CD8-positive, alpha-beta memory T cell (primary cell): ENCODE measurements around the gene YY1. TPM values are rescaled to one million over a fixed set of nuclear protein-coding genes. Genes with fewer than 3 reads are reported as not detected.
"Not testable (repeated sequence)": the region's sequence is repeated elsewhere in the genome, so short reads cannot be mapped to it uniquely, and the experiment has no call there.

ENCODE experiments used
- CTCF ChIA-PET: fragments of 350-600 bp; sonication (Branson Sonifier 250); formaldehyde crosslinking; loops from one replicate; lab custom pipeline; 2021; ENCODE audit warnings: antibody characterized with exemption; lab: Charles Lee
- POLR2A ChIA-PET: fragments of 350-600 bp; sonication (Branson Sonifier 250); formaldehyde crosslinking; loops from one replicate; lab custom pipeline; 2021; ENCODE audit warnings: antibody characterized with exemption; lab: Charles Lee
- DNase-seq, 5 donors: peaks; one replicate each; pipeline versions ENCODE4 v3.0.0 to v3.0.0-alpha.2; 2020 to 2022; ENCODE audit warnings: mixed read lengths in 1 of 5
- H3K27ac ChIP-seq: one replicate; pipeline ENCODE4 v1.7.0; 2013; ENCODE audit warnings: low read depth, mild to moderate bottlenecking, low read length, moderate library complexity
- H3K27me3 ChIP-seq: 2 replicates; pipeline ENCODE4 v1.7.0; 2013; ENCODE audit warnings: low read length, mild to moderate bottlenecking; ENCODE audit not compliant: insufficient read depth, poor library complexity, severe bottlenecking
- H3K36me3 ChIP-seq: 2 replicates; pipeline ENCODE4 v1.7.0; 2013; ENCODE audit warnings: mild to moderate bottlenecking, low read length, moderate library complexity; ENCODE audit not compliant: insufficient read depth
- H3K4me1 ChIP-seq: 2 replicates; pipeline ENCODE4 v1.7.0; 2013; ENCODE audit warnings: mild to moderate bottlenecking, low read length, moderate library complexity; ENCODE audit not compliant: insufficient read depth
- H3K4me3 ChIP-seq: 2 replicates; pipeline ENCODE4 v1.7.0; 2013; ENCODE audit warnings: mild to moderate bottlenecking, low read length
- H3K9me3 ChIP-seq: 2 replicates; pipeline ENCODE4 v1.7.0; 2013; ENCODE audit warnings: mild to moderate bottlenecking, low read length
- H3K27ac Mint-ChIP-seq, 8 donors: one replicate each; pipeline ENCODE4 v1.8.0; 2020 to 2021; ENCODE audit warnings: mixed read lengths in 8 of 8, mild to moderate bottlenecking in 6 of 8, inconsistent platforms in 3 of 8, moderate library complexity in 3 of 8
- H3K27me3 Mint-ChIP-seq, 2 donors: one replicate each; pipeline ENCODE4 v1.8.0; 2020 to 2021; ENCODE audit warnings: mixed read lengths in 2 of 2, mild to moderate bottlenecking in 1 of 2, moderate library complexity in 1 of 2
- H3K36me3 Mint-ChIP-seq, 3 donors: one replicate each; pipeline ENCODE4 v1.8.0; 2020 to 2021; ENCODE audit warnings: mixed read lengths in 3 of 3, inconsistent platforms in 1 of 3, mild to moderate bottlenecking in 1 of 3
- H3K4me1 Mint-ChIP-seq, 3 donors: one replicate each; pipeline ENCODE4 v1.8.0; 2020 to 2021; ENCODE audit warnings: mixed read lengths in 3 of 3, inconsistent platforms in 1 of 3, mild to moderate bottlenecking in 1 of 3
- H3K4me3 Mint-ChIP-seq, 7 donors: one replicate each; pipeline ENCODE4 v1.8.0; 2020 to 2021; ENCODE audit warnings: mixed read lengths in 7 of 7, mild to moderate bottlenecking in 6 of 7, moderate library complexity in 4 of 7, inconsistent platforms in 2 of 7
- H3K9me3 Mint-ChIP-seq, 5 donors: one replicate each; pipeline ENCODE4 v1.8.0; 2020 to 2022; ENCODE audit warnings: mixed read lengths in 5 of 5, mild to moderate bottlenecking in 3 of 5, moderate library complexity in 2 of 5, inconsistent platforms in 1 of 5
- polyA plus RNA-seq: library from polyadenylated mRNA; unstranded; fragments of 300-500 nt; fragmentation: Illumina TruSeq; gene quantifications from one replicate; pipeline ENCODE4 v1.2.3, GENCODE V29; 2021
- total RNA-seq, 2 experiments: library from RNA; stranded (reverse); gene quantifications; one replicate each; pipeline ENCODE4 v1.2.3, GENCODE V29; 2021

YY1 gene
- total and polyA plus RNA-seq, 3 experiments from 2014 or later = 24.2 to 116 (median 109) TPM

DNA sequence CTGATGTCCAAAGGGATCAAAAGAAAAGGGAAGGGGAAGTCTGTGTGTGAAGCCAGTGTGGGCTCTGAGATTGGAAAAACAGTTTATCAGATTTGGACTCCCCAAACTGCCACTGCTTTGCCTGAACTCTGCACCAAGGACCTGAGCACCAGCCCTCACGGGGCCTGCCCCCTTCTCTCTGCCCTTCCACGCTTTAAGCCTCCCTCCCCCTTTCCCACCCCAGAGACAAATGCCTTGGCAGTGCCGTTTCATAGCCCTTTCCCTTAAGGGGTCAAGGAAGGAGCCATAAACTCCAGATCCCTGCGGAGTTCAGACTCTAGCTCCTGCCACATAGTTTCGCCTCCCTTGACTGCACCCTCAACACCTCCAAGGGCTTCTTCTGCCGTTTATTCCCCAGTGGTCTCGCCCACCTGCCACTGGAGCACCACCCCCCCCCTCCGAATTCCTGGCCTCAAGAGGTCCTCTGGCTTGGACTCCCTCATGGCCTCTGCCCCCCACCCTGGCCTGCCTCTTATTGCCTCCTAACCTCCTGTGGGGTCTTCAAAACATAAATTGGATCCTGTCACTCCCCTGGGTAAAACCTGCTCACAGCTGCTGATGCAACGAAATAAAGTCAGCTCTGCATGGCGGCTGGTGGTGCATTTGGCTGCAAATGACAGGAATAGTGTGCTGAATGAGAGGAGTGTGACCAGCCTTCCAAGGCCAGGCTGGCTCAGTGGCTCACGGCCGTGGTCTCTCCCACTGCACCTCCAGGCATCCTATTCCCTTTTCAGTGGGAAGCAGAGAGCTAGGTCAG lies 48.5 kb downstream of the YY1 start:
- peak overlapping the region in 3 of 8 donors; percentile 61 to 83 (median 65) for H3K27ac Mint-ChIP-seq
- H3K36me3 ChIP-seq = no peaks in the 10 kb centered on the region
- POLR2A ChIA-PET = no interaction called here

DNA sequence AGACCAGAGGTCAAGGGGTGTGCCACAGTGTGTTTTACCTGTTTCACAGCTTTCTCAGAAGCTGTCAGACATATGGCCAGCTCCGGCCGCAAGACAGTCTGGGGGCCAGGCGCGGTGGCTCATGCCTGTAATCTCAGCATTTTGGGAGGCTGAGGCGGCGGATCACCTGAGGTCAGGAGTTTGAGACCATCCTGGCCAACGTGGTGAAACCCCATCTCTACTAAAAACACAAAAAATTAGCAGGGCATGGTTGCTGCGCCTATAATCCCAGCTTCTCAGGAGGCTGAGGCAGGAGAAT lies 49.0 kb downstream of the YY1 start:
- H3K9me3 ChIP-seq, H3K36me3 Mint-ChIP-seq, DNase-seq, H3K27me3 Mint-ChIP-seq, H3K36me3 ChIP-seq, H3K27me3 ChIP-seq, H3K4me3 Mint-ChIP-seq, H3K9me3 Mint-ChIP-seq, H3K4me3 ChIP-seq, POLR2A ChIA-PET, H3K27ac ChIP-seq: not testable (repeated sequence)
- peak overlapping the region in 1 of 8 donors; percentile 83 for H3K27ac Mint-ChIP-seq
- CTCF ChIA-PET = interaction anchor here (1.7 kb wide), 1 partner anchor 9 kb away, joined by 5 read pairs; no protein-coding TSS in a partner anchor
- peaks cover 8 to 14% (median 9%) of the 10 kb centered on the region in 3 donors for H3K4me1 Mint-ChIP-seq
- peaks cover 11% of the 10 kb centered on the region for H3K4me1 ChIP-seq

More for the DNA sequence above, 48.5 kb downstream of the YY1 start:
- Histone ChIP-seq H3K4me1 (peaks cover 11% of the 10 kb centered on the region), H3K27ac (no peak overlapping the region), H3K4me3 (no peak overlapping the region), H3K9me3 (no peaks in the 10 kb centered on the region), H3K27me3 (no peaks in the 10 kb centered on the region)
- CTCF ChIA-PET = interaction anchor here (1.5 to 1.7 kb wide), 2 partner anchors 9 to 304 kb away, joined by 4 to 5 read pairs; no protein-coding TSS in a partner anchor
- no peaks in the 10 kb centered on the region for H3K27me3 Mint-ChIP-seq
- H3K4me3 Mint-ChIP-seq = peak overlapping the region in 1 of 7 donors; percentile 75
- DNase-seq = peak in 1 of 5 donors; percentile 36
- peaks cover 8 to 19% (median 11%) of the 10 kb centered on the region in 3 donors for H3K4me1 Mint-ChIP-seq
- peaks cover 0 to 3% (median 0%) of the 10 kb centered on the region in 3 donors for H3K36me3 Mint-ChIP-seq
- no peaks in the 10 kb centered on the region for H3K9me3 Mint-ChIP-seq

DNA sequence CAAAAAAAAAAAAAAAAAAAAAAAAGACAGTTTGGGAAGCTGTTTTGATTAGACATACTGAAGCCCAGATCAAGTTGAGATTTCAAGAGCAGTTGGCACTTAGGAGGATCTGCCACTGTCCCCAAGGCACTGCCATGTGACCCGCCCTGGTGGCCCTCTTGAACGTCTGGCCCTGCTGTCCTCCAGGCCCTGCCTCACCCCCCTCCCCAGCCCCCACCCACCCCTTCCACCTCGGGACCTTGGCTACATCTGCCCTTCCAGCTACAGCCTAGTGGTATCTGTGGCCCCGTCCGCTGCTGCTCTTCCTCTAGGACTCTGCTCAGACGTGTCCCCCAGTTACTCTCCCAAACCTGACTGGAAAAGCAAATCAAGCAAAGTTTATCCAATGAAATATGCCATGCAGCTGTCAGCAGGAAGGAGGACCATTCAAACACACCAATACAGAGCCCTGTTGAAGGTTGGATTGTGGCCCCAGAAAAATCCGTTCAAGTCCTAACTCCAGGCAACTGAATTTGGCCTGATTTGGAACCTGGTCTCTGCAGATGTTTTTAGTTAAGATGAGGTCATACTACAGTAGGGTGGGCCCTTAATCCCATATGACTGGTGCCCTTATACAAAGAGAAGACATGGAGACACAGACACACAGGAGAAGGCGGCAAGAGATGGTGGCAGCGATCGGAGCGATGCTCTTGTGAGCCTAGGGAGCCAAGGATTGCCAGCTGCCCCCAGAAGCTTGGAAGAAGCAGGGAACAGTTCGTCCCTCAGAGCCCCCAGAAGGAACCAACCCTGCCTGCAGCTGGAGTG lies 49.6 kb downstream of the YY1 start:
- peaks cover 8 to 11% (median 9%) of the 10 kb centered on the region in 3 donors for H3K4me1 Mint-ChIP-seq

DNA sequence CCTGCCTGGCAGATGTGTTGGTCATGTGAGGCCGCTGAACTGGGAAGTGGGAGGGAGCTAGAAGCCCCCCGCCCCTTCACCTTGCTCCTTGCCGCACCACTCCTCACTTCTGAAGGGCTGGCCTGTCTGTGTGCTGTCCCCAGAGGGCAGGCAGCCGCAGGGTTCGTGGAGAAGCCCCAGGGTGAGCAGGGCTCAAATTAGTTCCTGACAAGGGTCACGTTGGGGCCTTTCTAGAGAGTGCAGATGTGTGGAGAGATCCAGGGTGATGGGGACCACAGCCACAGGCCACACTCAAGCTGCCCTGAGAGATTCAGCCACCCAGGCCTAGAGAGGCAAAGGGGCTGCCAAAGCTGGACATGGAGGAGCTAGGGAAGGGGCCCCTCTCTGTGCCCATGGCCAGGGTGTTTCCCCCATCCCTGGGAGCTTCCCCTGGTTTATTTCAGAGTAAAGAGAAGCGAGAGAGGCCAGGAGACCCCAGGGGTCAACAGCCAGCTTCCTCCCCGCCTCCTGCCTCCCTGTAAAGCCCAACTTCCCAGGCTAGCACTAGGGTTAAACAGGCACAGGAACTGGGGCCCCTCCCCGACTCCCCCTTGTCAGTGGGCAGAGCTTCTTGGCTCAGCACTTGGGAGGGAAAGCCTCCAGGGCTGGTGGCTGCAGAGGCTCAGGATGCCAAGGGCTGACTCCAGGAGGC lies 51.1 kb downstream of the YY1 start:
- POLR2A ChIA-PET = no interaction called here

More for the DNA sequence above, 49.6 kb downstream of the YY1 start:
- Mint-ChIP-seq H3K4me3 (no peak overlapping the region), H3K9me3 (no peaks in the 10 kb centered on the region), H3K27me3 (no peaks in the 10 kb centered on the region), H3K36me3 (peaks cover 0 to 2% (median 0%) of the 10 kb centered on the region in 3 donors), H3K27ac (peak overlapping the region in 1 of 8 donors; percentile 58)
- CTCF ChIA-PET = interaction anchor here (1.7 kb wide), 1 partner anchor 8 kb away, joined by 5 read pairs; no protein-coding TSS in a partner anchor
- no peak overlapping the region for H3K27ac ChIP-seq
- no peak overlapping the region for H3K4me3 ChIP-seq
- peaks cover 11% of the 10 kb centered on the region for H3K4me1 ChIP-seq
- DNase-seq = no peak
- no peaks in the 10 kb centered on the region for H3K36me3 ChIP-seq
- H3K9me3 ChIP-seq = no peaks in the 10 kb centered on the region
- POLR2A ChIA-PET = no interaction called here
- no peaks in the 10 kb centered on the region for H3K27me3 ChIP-seq

DNA sequence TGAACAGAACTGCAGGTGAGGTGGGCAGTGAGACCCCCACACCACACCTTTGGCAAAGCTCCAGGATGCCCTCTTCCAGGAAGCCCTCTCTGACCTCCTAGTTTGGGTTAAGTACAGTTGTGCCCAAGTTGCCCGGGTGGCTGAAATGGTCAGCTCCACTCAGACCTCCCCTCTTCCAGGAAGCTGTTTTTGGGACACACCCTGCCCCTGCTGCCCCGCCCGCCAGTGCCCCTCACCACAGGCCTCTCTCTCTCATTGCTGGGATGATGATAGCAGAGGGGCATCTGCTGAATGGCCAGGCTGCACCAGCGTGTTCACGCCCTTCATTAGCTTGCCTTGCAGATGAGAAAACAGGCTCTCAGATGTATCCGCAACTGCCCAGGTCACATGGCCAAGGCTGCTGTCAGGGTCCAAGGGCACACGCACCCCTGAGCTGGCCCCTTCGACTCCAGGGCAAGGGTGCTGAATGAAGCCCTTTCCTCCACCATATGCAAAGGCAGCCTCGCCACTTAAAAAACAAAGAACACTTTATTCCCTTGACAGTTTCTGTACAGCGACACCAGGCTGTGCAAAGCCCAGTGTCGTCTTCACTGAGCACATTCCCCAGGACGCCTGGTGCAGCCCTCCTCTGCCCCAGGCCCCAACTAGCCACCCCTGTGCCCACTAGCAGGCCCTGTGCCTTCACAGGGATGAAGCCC lies 51.8 kb downstream of the YY1 start:
- ChIA-PET CTCF (interaction anchor here (1.2 kb wide), 1 partner anchor 98 kb away, joined by 5 read pairs; no protein-coding TSS in a partner anchor), POLR2A (interaction anchor here (0.5 kb wide), 1 partner anchor 31 kb away, joined by 3 read pairs; no protein-coding TSS in a partner anchor)
- Histone ChIP-seq H3K9me3 (no peaks in the 10 kb centered on the region), H3K36me3 (no peaks in the 10 kb centered on the region), H3K4me3 (no peak overlapping the region), H3K27ac (no peak overlapping the region), H3K27me3 (no peaks in the 10 kb centered on the region), H3K4me1 (peaks cover 4% of the 10 kb centered on the region)
- DNase-seq = peak in 1 of 5 donors; percentile 22
- no peaks in the 10 kb centered on the region for H3K27me3 Mint-ChIP-seq
- no peak overlapping the region for H3K4me3 Mint-ChIP-seq
- H3K27ac Mint-ChIP-seq = no peak overlapping the region
- H3K36me3 Mint-ChIP-seq = peaks cover 0 to 2% (median 0%) of the 10 kb centered on the region in 3 donors
- H3K9me3 Mint-ChIP-seq = no peaks in the 10 kb centered on the region
- peaks cover 4 to 5% (median 4%) of the 10 kb centered on the region in 3 donors for H3K4me1 Mint-ChIP-seq

More for the DNA sequence above, 51.1 kb downstream of the YY1 start:
- H3K27me3 ChIP-seq = no peaks in the 10 kb centered on the region
- H3K36me3 Mint-ChIP-seq = peaks cover 0 to 2% (median 0%) of the 10 kb centered on the region in 3 donors
- no peaks in the 10 kb centered on the region for H3K36me3 ChIP-seq
- H3K4me1 ChIP-seq = peaks cover 4% of the 10 kb centered on the region
- no peaks in the 10 kb centered on the region for H3K9me3 Mint-ChIP-seq
- no peak for DNase-seq
- H3K27me3 Mint-ChIP-seq = no peaks in the 10 kb centered on the region
- H3K4me3 ChIP-seq = no peak overlapping the region
- H3K27ac Mint-ChIP-seq = no peak overlapping the region
- CTCF ChIA-PET = interaction anchor here (1.2 kb wide), 1 partner anchor 97 kb away, joined by 5 read pairs; no protein-coding TSS in a partner anchor
- no peaks in the 10 kb centered on the region for H3K9me3 ChIP-seq
- no peak overlapping the region for H3K27ac ChIP-seq
- no peak overlapping the region for H3K4me3 Mint-ChIP-seq
- peaks cover 4 to 5% (median 4%) of the 10 kb centered on the region in 3 donors for H3K4me1 Mint-ChIP-seq

DNA sequence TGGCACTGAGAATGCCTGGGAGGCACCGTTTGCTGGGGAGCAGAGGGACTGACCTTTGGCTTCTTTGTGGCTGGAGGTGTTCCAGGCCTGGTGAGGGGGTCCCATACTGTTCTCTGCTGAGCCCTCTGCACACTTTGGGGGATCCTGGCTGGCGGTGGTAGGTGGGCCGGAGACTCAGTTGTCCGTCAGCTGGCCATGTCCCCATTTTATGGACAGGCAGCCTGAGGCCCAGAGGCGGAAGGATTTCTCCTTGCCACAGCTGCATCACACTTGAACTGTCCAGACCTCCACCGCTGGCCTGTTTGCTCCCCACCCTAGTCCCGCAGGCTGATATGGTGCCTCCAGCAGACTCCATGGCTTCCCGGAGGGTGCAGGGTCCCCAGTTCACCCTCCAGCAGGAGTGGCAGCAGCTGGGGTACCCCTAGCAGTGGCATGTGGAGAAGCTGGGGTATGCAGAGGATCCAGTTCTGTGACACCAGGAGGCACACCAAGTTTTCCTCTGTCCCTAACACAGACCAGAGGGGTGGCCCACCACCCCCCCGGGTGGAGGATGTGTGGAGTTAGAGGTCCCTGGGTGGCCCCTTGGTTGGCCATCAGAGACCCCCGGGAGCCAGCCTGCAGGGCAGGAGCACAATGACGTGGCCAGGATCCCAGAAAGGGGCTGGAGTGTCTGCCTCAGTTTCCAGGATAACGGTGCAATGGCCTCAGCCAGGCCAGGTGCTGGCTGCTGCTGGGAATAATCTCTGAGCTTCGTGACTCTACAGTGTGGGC lies 52.5 kb downstream of the YY1 start:
- no peaks in the 10 kb centered on the region for H3K36me3 ChIP-seq
- no peak overlapping the region for H3K27ac ChIP-seq
- CTCF ChIA-PET = interaction anchor here (1.0 to 1.6 kb wide), 3 partner anchors 8 to 27 kb away, joined by 3 to 6 read pairs (median 4); no protein-coding TSS in a partner anchor
- H3K36me3 Mint-ChIP-seq = peaks cover 0 to 2% (median 0%) of the 10 kb centered on the region in 3 donors
- H3K4me3 Mint-ChIP-seq = no peak overlapping the region
- H3K4me1 Mint-ChIP-seq = no peaks in the 10 kb centered on the region
- no peaks in the 10 kb centered on the region for H3K4me1 ChIP-seq
- H3K27me3 ChIP-seq = no peaks in the 10 kb centered on the region
- DNase-seq = peak in 1 of 5 donors; percentile 41
- H3K27me3 Mint-ChIP-seq = no peaks in the 10 kb centered on the region
- H3K27ac Mint-ChIP-seq = no peak overlapping the region
- POLR2A ChIA-PET = no interaction called here
- H3K9me3 Mint-ChIP-seq = no peaks in the 10 kb centered on the region
- no peak overlapping the region for H3K4me3 ChIP-seq
- H3K9me3 ChIP-seq = no peaks in the 10 kb centered on the region
